Thyroid gland (tissue), 4 donors: ENCODE data around the gene RUNDC1.

Source experiments
- POLR2A ChIP-seq, 2 donors: fragments of 450-650 bp; IDR thresholded peaks; one replicate each; pipeline ENCODE4 v1.6.1; 2017; ENCODE audit warnings: antibody characterized with exemption in 2 of 2, mild to moderate bottlenecking in 2 of 2, moderate library complexity in 1 of 2
- TF ChIP-seq, protein P1 (sequence below), 6 experiments: fragments of 200-600 bp in 3 of 6; fragments of 450-650 bp in 3 of 6; sonication (generic) in 3 of 6; IDR thresholded peaks; one replicate each; pipeline ENCODE4 v1.5.1; 2016 to 2019; ENCODE audit warnings: antibody characterized with exemption in 6 of 6, mild to moderate bottlenecking in 2 of 6, inconsistent platforms in 1 of 6, moderate library complexity in 1 of 6

DNA sequence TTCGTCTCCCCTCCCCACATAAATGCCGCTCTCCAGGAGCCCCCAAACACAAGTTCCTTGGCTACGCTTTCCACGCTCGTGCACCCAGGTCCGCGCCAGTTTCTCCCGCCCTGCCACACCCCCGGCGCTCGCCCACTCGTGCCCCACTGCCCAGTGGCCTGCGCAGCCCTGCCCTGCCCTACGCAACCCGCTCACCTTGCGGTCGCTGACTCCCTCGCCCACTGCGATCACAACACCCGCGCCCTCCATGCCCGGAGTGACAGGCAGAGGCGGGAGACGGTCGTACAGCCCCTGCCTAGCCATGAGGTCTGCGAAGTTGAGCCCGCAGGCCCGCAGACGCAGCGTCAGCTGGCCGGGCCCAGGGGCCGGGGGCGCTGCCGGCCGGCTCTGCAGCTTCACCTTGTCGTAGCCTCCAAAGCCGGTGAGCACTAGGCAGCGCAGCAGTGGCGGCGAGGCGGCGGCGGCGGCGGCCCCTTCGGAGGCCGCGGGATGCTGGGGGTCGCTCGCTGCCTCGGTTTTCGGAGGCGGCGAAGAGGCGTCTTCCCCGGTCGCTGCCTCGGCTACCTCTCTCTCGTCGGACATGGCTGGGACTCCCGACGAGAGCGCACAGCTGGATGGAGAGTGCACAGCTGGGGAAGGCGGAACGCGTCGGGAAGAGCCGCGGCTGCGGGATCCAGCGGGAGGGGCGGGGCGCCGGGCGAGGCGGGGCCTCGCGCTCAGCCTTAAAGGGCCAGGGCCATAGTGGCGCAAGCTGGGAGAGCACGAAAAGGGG, 41.6 kb downstream of the RUNDC1 start, which contains the start of gene VAT1:
- TF ChIP-seq, protein P1, sequence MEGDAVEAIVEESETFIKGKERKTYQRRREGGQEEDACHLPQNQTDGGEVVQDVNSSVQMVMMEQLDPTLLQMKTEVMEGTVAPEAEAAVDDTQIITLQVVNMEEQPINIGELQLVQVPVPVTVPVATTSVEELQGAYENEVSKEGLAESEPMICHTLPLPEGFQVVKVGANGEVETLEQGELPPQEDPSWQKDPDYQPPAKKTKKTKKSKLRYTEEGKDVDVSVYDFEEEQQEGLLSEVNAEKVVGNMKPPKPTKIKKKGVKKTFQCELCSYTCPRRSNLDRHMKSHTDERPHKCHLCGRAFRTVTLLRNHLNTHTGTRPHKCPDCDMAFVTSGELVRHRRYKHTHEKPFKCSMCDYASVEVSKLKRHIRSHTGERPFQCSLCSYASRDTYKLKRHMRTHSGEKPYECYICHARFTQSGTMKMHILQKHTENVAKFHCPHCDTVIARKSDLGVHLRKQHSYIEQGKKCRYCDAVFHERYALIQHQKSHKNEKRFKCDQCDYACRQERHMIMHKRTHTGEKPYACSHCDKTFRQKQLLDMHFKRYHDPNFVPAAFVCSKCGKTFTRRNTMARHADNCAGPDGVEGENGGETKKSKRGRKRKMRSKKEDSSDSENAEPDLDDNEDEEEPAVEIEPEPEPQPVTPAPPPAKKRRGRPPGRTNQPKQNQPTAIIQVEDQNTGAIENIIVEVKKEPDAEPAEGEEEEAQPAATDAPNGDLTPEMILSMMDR (IDR thresholded peaks at IDR 0.05), result no peak
- TF ChIP-seq POLR2A (IDR thresholded peaks at IDR 0.05), result peak; percentile 62 to 76
